Adrenal gland (tissue), 5 donors: Measurements from ENCODE around the gene MOB3B.

ENCODE experiments used
- CTCF ChIP-seq, 6 experiments: fragments of 450-650 bp in 4 of 6; fragments of 200-600 bp in 2 of 6; sonication (generic) in 1 of 6; IDR thresholded peaks; 1 replicate in 5 of 6; 2 replicates in 1 of 6; pipeline versions ENCODE4 v1.5.1 to v1.8.0; 2016 to 2021; ENCODE audit warnings: antibody characterized with exemption in 6 of 6, mild to moderate bottlenecking in 2 of 6, moderate library complexity in 1 of 6
- POLR2A ChIP-seq, 2 donors: fragments of 450-650 bp; IDR thresholded peaks; one replicate each; pipeline ENCODE4 v1.6.1; 2017; ENCODE audit warnings: antibody characterized with exemption in 2 of 2, mild to moderate bottlenecking in 2 of 2, moderate library complexity in 1 of 2
- donor health status: DM: no; HTN: no; CAD: no.

GRCh38 chr9:27475057-27475595 lies 54.5 kb downstream of the MOB3B start:
- TF ChIP-seq CTCF (IDR thresholded peaks at IDR 0.05) (no peak), POLR2A (IDR thresholded peaks at IDR 0.05) (no peak)
